HL-60 (cell line): Measurements from ENCODE around the gene RABGAP1L.

Source experiments
- DNase-seq, 2 experiments: peaks; one replicate each; pipeline ENCODE4 v3.0.0-alpha.2; 2010 to 2020; ENCODE audit warnings: low read depth in 1 of 2, low spot score in 1 of 2
- H3K27ac ChIP-seq: fragments of 250-450 bp; sonication (Bioruptor Pico); replicated peaks from 2 replicates; pipeline ENCODE4 v1.5.1; 2020; ENCODE audit warnings: mild to moderate bottlenecking, moderate library complexity
- H3K27me3 ChIP-seq: fragments of 250-450 bp; sonication (Bioruptor Pico); 2 replicates; pipeline ENCODE4 v1.5.1; 2021; ENCODE audit warnings: mild to moderate bottlenecking, moderate library complexity; ENCODE audit not compliant: insufficient read depth, poor library complexity, severe bottlenecking
- H3K4me3 ChIP-seq: replicated peaks from 2 replicates; pipeline ENCODE4 v1.5.1; 2011; ENCODE audit warnings: mild to moderate bottlenecking, control low read depth, low read length; ENCODE audit not compliant: insufficient read depth
- CTCF ChIP-seq: IDR thresholded peaks from one replicate; pipeline ENCODE4 v1.5.1; 2011; ENCODE audit warnings: low read length, control low read depth, inconsistent platforms; ENCODE audit not compliant: insufficient read depth
- GABPA ChIP-seq: IDR thresholded peaks from 2 replicates; pipeline ENCODE4 v1.6.1; 2012; ENCODE audit warnings: low read depth
- POLR2AphosphoS5 ChIP-seq: IDR thresholded peaks from 2 replicates; pipeline ENCODE4 v1.6.1; 2012; ENCODE audit warnings: low read depth
- REST ChIP-seq: IDR thresholded peaks from 2 replicates; pipeline ENCODE4 v1.6.1; 2012; ENCODE audit warnings: low read depth; ENCODE audit not compliant: insufficient replicate concordance
- SPI1 ChIP-seq: IDR thresholded peaks from 2 replicates; pipeline ENCODE4 v1.6.1; 2012; ENCODE audit warnings: low read depth, mild to moderate bottlenecking, borderline replicate concordance

RABGAP1L gene

GRCh38 chr1:174766727-174767126 lies 607.4 kb downstream of the RABGAP1L start:
- no peak for TF ChIP-seq SPI1
- no peak for TF ChIP-seq POLR2AphosphoS5
- no peak for TF ChIP-seq REST
- TF ChIP-seq GABPA = no peak
- Histone ChIP-seq H3K4me3 (no peak overlapping the region), H3K27me3 (no peaks in the 10 kb centered on the region), H3K27ac (no peak overlapping the region)
- no peak for DNase-seq

GRCh38 chr1:174768516-174768915 lies 609.2 kb downstream of the RABGAP1L start:
- no peaks in the 10 kb centered on the region for H3K27me3 ChIP-seq
- TF ChIP-seq GABPA (no peak), CTCF (no peak), SPI1 (no peak), REST (no peak), POLR2AphosphoS5 (no peak)
- no peak overlapping the region for H3K27ac ChIP-seq
- H3K4me3 ChIP-seq = no peak overlapping the region
- DNase-seq = no peak

GRCh38 chr1:174768949-174769348 lies 609.6 kb downstream of the RABGAP1L start:
- DNase-seq = no peak
- Histone ChIP-seq H3K4me3 (no peak overlapping the region), H3K27me3 (no peaks in the 10 kb centered on the region), H3K27ac (no peak overlapping the region)
- TF ChIP-seq REST (no peak), SPI1 (no peak), CTCF (no peak), GABPA (no peak), POLR2AphosphoS5 (no peak)
